Measurements from ENCODE around the gene TLE4.

TLE4 gene

DNA sequence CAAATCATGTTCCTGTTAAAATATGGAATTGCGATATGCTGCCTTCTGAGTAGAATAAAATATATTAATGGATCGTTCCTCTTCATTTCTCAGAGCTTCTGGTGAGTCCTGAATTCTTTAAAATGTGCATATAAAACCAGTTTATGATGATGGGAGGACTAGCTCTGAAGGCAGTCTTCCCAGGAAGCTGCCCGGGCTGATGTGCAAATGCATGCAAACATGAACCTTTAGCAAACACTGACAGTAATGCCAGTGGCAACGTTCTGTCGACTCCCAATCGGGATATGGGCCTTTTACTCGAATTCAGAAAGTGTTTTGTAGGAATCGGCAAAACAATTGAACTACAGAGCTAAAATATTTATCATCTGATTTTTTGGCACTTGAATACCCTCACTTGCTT lies 93.6 kb downstream of the TLE4 start:
- Histone ChIP-seq H3K9me3 (ENCODE audit: control insufficient read depth, insufficient read depth, low read length) (no peaks in the 10 kb centered on the region), H3K27me3 (ENCODE audit: control insufficient read depth, low read length) (no peaks in the 10 kb centered on the region), H3K9me2 (replicated peaks; ENCODE audit: control insufficient read depth, low read length) (no peaks in the 10 kb centered on the region), H3K36me3 (ENCODE audit: control insufficient read depth, low read length) (no peaks in the 10 kb centered on the region), H3K27ac (ENCODE audit: low read depth, low read length) (no peak overlapping the region), H3K4me3 (ENCODE audit: low read length) (no peak overlapping the region), H3K4me2 (ENCODE audit: low read length) (no peak overlapping the region), H4K20me1 (ENCODE audit: control insufficient read depth, insufficient read depth, low read depth, low read length) (no peaks in the 10 kb centered on the region), H3K4me1 (ENCODE audit: control insufficient read depth, low read length) (no peaks in the 10 kb centered on the region), H3F3A (ENCODE audit: control insufficient read depth, insufficient read depth) (no peaks in the 10 kb centered on the region), H3K79me2 (ENCODE audit: control insufficient read depth, low read length) (no peaks in the 10 kb centered on the region)
- TF ChIP-seq CTCF (IDR thresholded peaks at IDR 0.05; ENCODE audit: low read depth, low read length, poor library complexity, severe bottlenecking): no peak
- TF ChIP-seq EZH2phosphoT487 (IDR thresholded peaks at IDR 0.05; ENCODE audit: borderline replicate concordance, low read length): no peak

- Histone ChIP-seq H3F3A (ENCODE audit: control insufficient read depth, insufficient read depth) (no peaks in the 10 kb centered on the region), H4K20me1 (ENCODE audit: control insufficient read depth, insufficient read depth, low read depth, low read length) (no peaks in the 10 kb centered on the region), H3K4me2 (ENCODE audit: low read length) (no peak overlapping the region), H3K27me3 (ENCODE audit: control insufficient read depth, low read length) (no peaks in the 10 kb centered on the region), H3K4me1 (ENCODE audit: control insufficient read depth, low read length) (no peaks in the 10 kb centered on the region), H3K27ac (ENCODE audit: low read depth, low read length) (no peak overlapping the region), H3K4me3 (ENCODE audit: low read length) (no peak overlapping the region), H3K9me2 (replicated peaks; ENCODE audit: control insufficient read depth, low read length) (no peaks in the 10 kb centered on the region), H3K36me3 (ENCODE audit: control insufficient read depth, low read length) (no peaks in the 10 kb centered on the region), H3K9me3 (ENCODE audit: control insufficient read depth, insufficient read depth, low read length) (no peaks in the 10 kb centered on the region), H3K79me2 (ENCODE audit: control insufficient read depth, low read length) (no peaks in the 10 kb centered on the region)
- TF ChIP-seq EZH2phosphoT487 (IDR thresholded peaks at IDR 0.05; ENCODE audit: borderline replicate concordance, low read length): no peak
- no peak for TF ChIP-seq CTCF (IDR thresholded peaks at IDR 0.05; ENCODE audit: low read depth, low read length, poor library complexity, severe bottlenecking)
Measured at GRCh38 chr9:79665931-79666330, 94.2 kb downstream of the TLE4 start.

DNA sequence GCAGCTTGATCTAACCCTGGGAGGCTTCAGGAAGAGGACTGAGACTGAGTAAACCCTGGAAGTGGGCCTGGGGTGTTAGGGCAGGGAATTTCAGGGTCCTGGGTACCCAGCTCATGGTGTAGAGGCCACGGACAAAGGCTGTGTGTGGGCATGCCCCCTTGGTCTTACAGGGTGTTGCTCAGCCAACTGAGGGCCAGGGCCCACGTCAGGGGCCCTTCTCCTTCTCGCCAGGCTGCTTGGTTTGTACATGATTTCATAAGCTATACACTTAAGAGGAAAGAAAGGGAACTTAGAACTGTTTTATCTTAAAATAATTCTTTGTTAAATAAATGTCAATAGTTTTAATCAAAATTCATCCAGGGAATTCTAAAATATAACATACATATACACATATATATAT lies 95.4 kb downstream of the TLE4 start:
- TF ChIP-seq EZH2phosphoT487 (IDR thresholded peaks at IDR 0.05; ENCODE audit: borderline replicate concordance, low read length) (no peak), CTCF (IDR thresholded peaks at IDR 0.05; ENCODE audit: low read depth, low read length, poor library complexity, severe bottlenecking) (no peak)
- Histone ChIP-seq H4K20me1 (ENCODE audit: control insufficient read depth, insufficient read depth, low read depth, low read length) (no peaks in the 10 kb centered on the region), H3K4me2 (ENCODE audit: low read length) (no peak overlapping the region)

More for the DNA sequence above, 95.4 kb downstream of the TLE4 start:
- Histone ChIP-seq H3K4me1 (ENCODE audit: control insufficient read depth, low read length) (no peaks in the 10 kb centered on the region), H3F3A (ENCODE audit: control insufficient read depth, insufficient read depth) (no peaks in the 10 kb centered on the region), H3K9me2 (replicated peaks; ENCODE audit: control insufficient read depth, low read length) (no peaks in the 10 kb centered on the region), H3K9me3 (ENCODE audit: control insufficient read depth, insufficient read depth, low read length) (no peaks in the 10 kb centered on the region), H3K27me3 (ENCODE audit: control insufficient read depth, low read length) (no peaks in the 10 kb centered on the region), H3K4me3 (ENCODE audit: low read length) (no peak overlapping the region), H3K27ac (ENCODE audit: low read depth, low read length) (no peak overlapping the region), H3K79me2 (ENCODE audit: control insufficient read depth, low read length) (no peaks in the 10 kb centered on the region), H3K36me3 (ENCODE audit: control insufficient read depth, low read length) (no peaks in the 10 kb centered on the region)

All from DOHH2 (cell line).